ENCODE results near the gene OR6N1. TPM values are rescaled to one million over a fixed set of nuclear protein-coding genes. Genes with fewer than 3 reads are reported as not detected.

Gene OR6N1
- total RNA-seq, 1 experiment from 2014 or later, result not detected

DNA sequence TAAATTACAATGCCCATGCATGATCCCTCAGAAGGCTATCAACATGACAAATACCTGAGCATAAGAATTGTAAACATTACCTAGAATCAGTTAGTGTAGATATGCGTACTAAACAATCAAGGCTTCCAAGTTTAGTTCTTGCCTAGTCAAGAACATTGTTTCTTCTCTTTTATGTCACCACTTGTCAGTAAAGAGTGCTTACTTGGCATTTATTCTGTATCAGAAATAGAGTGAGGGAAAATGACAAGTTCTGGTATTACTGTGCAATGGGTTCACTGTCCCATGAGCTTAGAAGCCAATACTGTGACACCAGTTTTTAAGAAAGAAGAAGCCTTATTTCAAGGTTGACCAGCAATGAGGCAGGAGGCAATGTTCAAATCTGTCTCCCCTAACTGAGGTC, 31.7 kb upstream of the OR6N1 start:
- Histone ChIP-seq H3K79me2 (ENCODE audit: insufficient read depth, low read length) (no peaks in the 10 kb centered on the region), H3K4me2 (ENCODE audit: low read length) (no peak overlapping the region), H2AFZ (ENCODE audit: low read depth, low read length, poor library complexity, severe bottlenecking) (no peak overlapping the region), H3K9ac (ENCODE audit: low read length) (no peak overlapping the region), H3K4me1 (ENCODE audit: control insufficient read depth in 1 of 2, insufficient read depth in 2 of 2, low read length in 2 of 2) (no peaks in the 10 kb centered on the region), H3K4me3 (replicated peaks in 1 of 2; ENCODE audit: low read depth in 1 of 2, low read length in 2 of 2) (no peak overlapping the region), H3K9me3 (ENCODE audit: control insufficient read depth in 1 of 2, insufficient read depth in 1 of 2, low read depth in 1 of 2, low read length in 2 of 2) (peaks cover 0 to 3% of the 10 kb centered on the region in 2 experiments; a peak in 1 of 4 replicates), H4K20me1 (ENCODE audit: insufficient read depth) (no peaks in the 10 kb centered on the region), H3K27me3 (ENCODE audit: insufficient read depth, low read length) (no peaks in the 10 kb centered on the region), H3K9me2 (ENCODE audit: insufficient read depth) (no peaks in the 10 kb centered on the region), H3K27ac (ENCODE audit: low read depth, low read length) (no peak overlapping the region), H3K36me3 (ENCODE audit: control insufficient read depth in 1 of 2, insufficient read depth in 2 of 2, low read length in 2 of 2) (no peaks in the 10 kb centered on the region)
- no peak for TF ChIP-seq JUND (IDR thresholded peaks at IDR 0.05)
- TF ChIP-seq, protein P1, sequence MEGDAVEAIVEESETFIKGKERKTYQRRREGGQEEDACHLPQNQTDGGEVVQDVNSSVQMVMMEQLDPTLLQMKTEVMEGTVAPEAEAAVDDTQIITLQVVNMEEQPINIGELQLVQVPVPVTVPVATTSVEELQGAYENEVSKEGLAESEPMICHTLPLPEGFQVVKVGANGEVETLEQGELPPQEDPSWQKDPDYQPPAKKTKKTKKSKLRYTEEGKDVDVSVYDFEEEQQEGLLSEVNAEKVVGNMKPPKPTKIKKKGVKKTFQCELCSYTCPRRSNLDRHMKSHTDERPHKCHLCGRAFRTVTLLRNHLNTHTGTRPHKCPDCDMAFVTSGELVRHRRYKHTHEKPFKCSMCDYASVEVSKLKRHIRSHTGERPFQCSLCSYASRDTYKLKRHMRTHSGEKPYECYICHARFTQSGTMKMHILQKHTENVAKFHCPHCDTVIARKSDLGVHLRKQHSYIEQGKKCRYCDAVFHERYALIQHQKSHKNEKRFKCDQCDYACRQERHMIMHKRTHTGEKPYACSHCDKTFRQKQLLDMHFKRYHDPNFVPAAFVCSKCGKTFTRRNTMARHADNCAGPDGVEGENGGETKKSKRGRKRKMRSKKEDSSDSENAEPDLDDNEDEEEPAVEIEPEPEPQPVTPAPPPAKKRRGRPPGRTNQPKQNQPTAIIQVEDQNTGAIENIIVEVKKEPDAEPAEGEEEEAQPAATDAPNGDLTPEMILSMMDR (IDR thresholded peaks at IDR 0.05 in 2 of 3, conservative IDR thresholded peaks at IDR 0.05 in 1 of 3; ENCODE audit: borderline replicate concordance in 1 of 3, insufficient read depth in 1 of 3, low read depth in 2 of 3, low read length in 2 of 3), result no peak
- no peak for TF ChIP-seq FOSL1 (IDR thresholded peaks at IDR 0.05; ENCODE audit: low read depth)
- no peak for TF ChIP-seq ELF1 (IDR thresholded peaks at IDR 0.05; ENCODE audit: borderline replicate concordance, low read depth)
- TF ChIP-seq SP1 (IDR thresholded peaks at IDR 0.05; ENCODE audit: low read depth), result no peak
- TF ChIP-seq RAD21 (IDR thresholded peaks at IDR 0.05; ENCODE audit: low read depth), result no peak
- TF ChIP-seq, protein P2, sequence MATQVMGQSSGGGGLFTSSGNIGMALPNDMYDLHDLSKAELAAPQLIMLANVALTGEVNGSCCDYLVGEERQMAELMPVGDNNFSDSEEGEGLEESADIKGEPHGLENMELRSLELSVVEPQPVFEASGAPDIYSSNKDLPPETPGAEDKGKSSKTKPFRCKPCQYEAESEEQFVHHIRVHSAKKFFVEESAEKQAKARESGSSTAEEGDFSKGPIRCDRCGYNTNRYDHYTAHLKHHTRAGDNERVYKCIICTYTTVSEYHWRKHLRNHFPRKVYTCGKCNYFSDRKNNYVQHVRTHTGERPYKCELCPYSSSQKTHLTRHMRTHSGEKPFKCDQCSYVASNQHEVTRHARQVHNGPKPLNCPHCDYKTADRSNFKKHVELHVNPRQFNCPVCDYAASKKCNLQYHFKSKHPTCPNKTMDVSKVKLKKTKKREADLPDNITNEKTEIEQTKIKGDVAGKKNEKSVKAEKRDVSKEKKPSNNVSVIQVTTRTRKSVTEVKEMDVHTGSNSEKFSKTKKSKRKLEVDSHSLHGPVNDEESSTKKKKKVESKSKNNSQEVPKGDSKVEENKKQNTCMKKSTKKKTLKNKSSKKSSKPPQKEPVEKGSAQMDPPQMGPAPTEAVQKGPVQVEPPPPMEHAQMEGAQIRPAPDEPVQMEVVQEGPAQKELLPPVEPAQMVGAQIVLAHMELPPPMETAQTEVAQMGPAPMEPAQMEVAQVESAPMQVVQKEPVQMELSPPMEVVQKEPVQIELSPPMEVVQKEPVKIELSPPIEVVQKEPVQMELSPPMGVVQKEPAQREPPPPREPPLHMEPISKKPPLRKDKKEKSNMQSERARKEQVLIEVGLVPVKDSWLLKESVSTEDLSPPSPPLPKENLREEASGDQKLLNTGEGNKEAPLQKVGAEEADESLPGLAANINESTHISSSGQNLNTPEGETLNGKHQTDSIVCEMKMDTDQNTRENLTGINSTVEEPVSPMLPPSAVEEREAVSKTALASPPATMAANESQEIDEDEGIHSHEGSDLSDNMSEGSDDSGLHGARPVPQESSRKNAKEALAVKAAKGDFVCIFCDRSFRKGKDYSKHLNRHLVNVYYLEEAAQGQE (IDR thresholded peaks at IDR 0.05; ENCODE audit: low read depth), result no peak
- TF ChIP-seq EGR1 (IDR thresholded peaks at IDR 0.05; ENCODE audit: low read depth), result no peak
- no peak for TF ChIP-seq ZFX (IDR thresholded peaks at IDR 0.05)
- no peak for TF ChIP-seq SIN3A (IDR thresholded peaks at IDR 0.05; ENCODE audit: low read depth)
- TF ChIP-seq EZH2phosphoT487 (IDR thresholded peaks at IDR 0.05; ENCODE audit: borderline replicate concordance), result no peak
- intact Hi-C loops (cut with micrococcal nuclease), result no loop called here
- DNase-seq (ENCODE audit: low read depth, low spot score) (no peak), ATAC-seq (no peak)
- ChIA-PET CTCF (no interaction called here), RAD21 (ENCODE audit: low non-redundant PET in 1 of 2, low total read pairs in 2 of 2, uncharacterized antibody in 2 of 2, unreplicated experiment in 2 of 2) (no interaction called here), POLR2A (no interaction called here)
- BruUV-seq (replicated peaks), result no TSS peak
